ENCODE results near the gene CAMTA1. TPM values are rescaled to one million over a fixed set of nuclear protein-coding genes. Genes with fewer than 3 reads are reported as not detected.
A peak's percentile ranks its signal among the peaks of the same experiment; 100 is the strongest.
"Not testable (repeated sequence)": the region's sequence is repeated elsewhere in the genome, so short reads cannot be mapped to it uniquely, and the experiment has no call there.

CAMTA1 gene
- total RNA-seq, 1 donor from 2014 or later = 268 TPM

GRCh38 chr1:7408771-7409150, 623.5 kb downstream of the CAMTA1 start:
- Mint-ChIP-seq H3K27me3 (ENCODE audit: insufficient read depth, low read depth) (peaks cover 2% of the 10 kb centered on the region), H3K9me3 (no peaks in the 10 kb centered on the region), H3K27ac (no peak overlapping the region), H3K4me1 (no peaks in the 10 kb centered on the region), H3K4me3 (no peak overlapping the region), H3K36me3 (no peaks in the 10 kb centered on the region)
- Histone ChIP-seq H3K9ac (no peak overlapping the region), H3K27me3 (no peaks in the 10 kb centered on the region), H3K4me3 (no peak overlapping the region), H3F3A (ENCODE audit: low read depth) (no peaks in the 10 kb centered on the region), H3K79me2 (ENCODE audit: low read depth) (no peaks in the 10 kb centered on the region), H4K20me1 (ENCODE audit: low read depth) (no peaks in the 10 kb centered on the region), H3K27ac (no peak overlapping the region), H3K36me3 (no peaks in the 10 kb centered on the region), H3K9me3 (ENCODE audit: low read depth) (no peaks in the 10 kb centered on the region), H3K4me2 (no peak overlapping the region), H2AFZ (replicated peaks) (no peak overlapping the region), H3K4me1 (no peaks in the 10 kb centered on the region)
- DNase-seq (ENCODE audit: low spot score) = no peak
- TF ChIP-seq EZH2phosphoT487 (IDR thresholded peaks at IDR 0.05) (no peak), CTCF (IDR thresholded peaks at IDR 0.05) (no peak), EZH2 (IDR thresholded peaks at IDR 0.05) (no peak)

- H3K4me1 Mint-ChIP-seq = no peaks in the 10 kb centered on the region
- no peak overlapping the region for H3K4me3 Mint-ChIP-seq
- Histone ChIP-seq H3F3A (ENCODE audit: low read depth) (no peaks in the 10 kb centered on the region), H3K4me2 (no peak overlapping the region), H3K9ac (no peak overlapping the region), H3K27me3 (no peaks in the 10 kb centered on the region), H3K79me2 (ENCODE audit: low read depth) (no peaks in the 10 kb centered on the region), H3K36me3 (no peaks in the 10 kb centered on the region), H3K4me3 (no peak overlapping the region), H2AFZ (replicated peaks) (no peak overlapping the region), H3K9me3 (ENCODE audit: low read depth) (no peaks in the 10 kb centered on the region), H3K4me1 (no peaks in the 10 kb centered on the region), H4K20me1 (ENCODE audit: low read depth) (no peaks in the 10 kb centered on the region), H3K27ac (no peak overlapping the region)
- peaks cover 2% of the 10 kb centered on the region for H3K27me3 Mint-ChIP-seq (ENCODE audit: insufficient read depth, low read depth)
- no peak for DNase-seq (ENCODE audit: low spot score)
- H3K9me3 Mint-ChIP-seq = no peaks in the 10 kb centered on the region
- no peaks in the 10 kb centered on the region for H3K36me3 Mint-ChIP-seq
- TF ChIP-seq EZH2phosphoT487 (IDR thresholded peaks at IDR 0.05) (no peak), CTCF (IDR thresholded peaks at IDR 0.05) (no peak), EZH2 (IDR thresholded peaks at IDR 0.05) (no peak)
- peak overlapping the region; percentile 9 for H3K27ac Mint-ChIP-seq
Observed at GRCh38 chr1:7409278-7409677, 624.0 kb downstream of the CAMTA1 start.

GRCh38 chr1:7410156-7410555, 624.9 kb downstream of the CAMTA1 start:
- H3K4me1 Mint-ChIP-seq = no peaks in the 10 kb centered on the region

GRCh38 chr1:7417618-7418017, 632.4 kb downstream of the CAMTA1 start:
- not testable (repeated sequence) for H3K27ac Mint-ChIP-seq; H2AFZ ChIP-seq (replicated peaks); H3K9ac ChIP-seq

More at GRCh38 chr1:7410156-7410555, 624.9 kb downstream of the CAMTA1 start:
- H3K27ac ChIP-seq = no peak overlapping the region
- no peak overlapping the region for H3K4me3 ChIP-seq
- TF ChIP-seq CTCF (IDR thresholded peaks at IDR 0.05) (no peak), EZH2 (IDR thresholded peaks at IDR 0.05) (no peak), EZH2phosphoT487 (IDR thresholded peaks at IDR 0.05) (no peak)
- H3K79me2 ChIP-seq (ENCODE audit: low read depth) = no peaks in the 10 kb centered on the region
- Mint-ChIP-seq H3K27me3 (ENCODE audit: insufficient read depth, low read depth) (peaks cover 2% of the 10 kb centered on the region), H3K27ac (no peak overlapping the region), H3K9me3 (no peaks in the 10 kb centered on the region), H3K4me3 (no peak overlapping the region), H3K36me3 (no peaks in the 10 kb centered on the region)
- H3K4me1 ChIP-seq = no peaks in the 10 kb centered on the region
- H3K9ac ChIP-seq = no peak overlapping the region
- no peaks in the 10 kb centered on the region for H3F3A ChIP-seq (ENCODE audit: low read depth)
- DNase-seq (ENCODE audit: low spot score) = no peak
- no peaks in the 10 kb centered on the region for H3K9me3 ChIP-seq (ENCODE audit: low read depth)
- no peaks in the 10 kb centered on the region for H3K36me3 ChIP-seq
- H3K4me2 ChIP-seq = no peak overlapping the region
- H2AFZ ChIP-seq (replicated peaks) = no peak overlapping the region
- H3K27me3 ChIP-seq = no peaks in the 10 kb centered on the region
- no peaks in the 10 kb centered on the region for H4K20me1 ChIP-seq (ENCODE audit: low read depth)

More at GRCh38 chr1:7417618-7418017, 632.4 kb downstream of the CAMTA1 start:
- DNase-seq (ENCODE audit: low spot score); H3K4me1 ChIP-seq; H3K9me3 ChIP-seq (ENCODE audit: low read depth); H3K4me3 ChIP-seq; H3K27ac ChIP-seq; H3K36me3 Mint-ChIP-seq; H3K27me3 ChIP-seq; H3K27me3 Mint-ChIP-seq (ENCODE audit: insufficient read depth, low read depth); H3K4me1 Mint-ChIP-seq; H4K20me1 ChIP-seq (ENCODE audit: low read depth); H3K79me2 ChIP-seq (ENCODE audit: low read depth); H3F3A ChIP-seq (ENCODE audit: low read depth); H3K36me3 ChIP-seq; H3K4me2 ChIP-seq; H3K4me3 Mint-ChIP-seq: not testable (repeated sequence)
- H3K9me3 Mint-ChIP-seq = peaks cover 19% of the 10 kb centered on the region

All from neural progenitor cell (in vitro differentiated cells).